HG03520 (cell line): ENCODE measurements around the gene DLGAP1.

Experiments used
- ATAC-seq: cut with Tn5 transposase; IDR thresholded peaks from one replicate; pipeline ENCODE4 v1.9.1; 2021; ENCODE audit warnings: mild to moderate bottlenecking, moderate library complexity; ENCODE audit not compliant: unreplicated experiment

The DLGAP1 gene

DNA sequence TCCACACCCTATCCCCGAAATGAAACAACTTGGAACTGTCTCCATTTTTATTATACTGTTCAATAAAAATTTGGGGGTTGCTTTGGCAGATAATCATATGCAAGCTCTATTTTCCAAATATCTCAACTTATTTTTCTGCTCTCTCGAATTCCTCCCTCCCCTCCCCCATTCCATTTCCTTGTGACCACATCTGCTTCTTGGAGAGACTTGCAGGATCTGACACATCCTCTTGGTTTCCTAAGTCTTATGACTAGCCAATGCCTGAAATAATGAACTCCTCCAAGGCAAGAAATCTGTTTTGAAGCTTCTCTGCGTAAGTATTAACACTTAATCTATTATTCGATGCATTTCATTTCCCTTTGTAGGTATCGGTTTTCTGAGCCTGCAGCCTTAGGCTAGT lies 989.1 kb downstream of the DLGAP1 start:
- no peak for ATAC-seq

DNA sequence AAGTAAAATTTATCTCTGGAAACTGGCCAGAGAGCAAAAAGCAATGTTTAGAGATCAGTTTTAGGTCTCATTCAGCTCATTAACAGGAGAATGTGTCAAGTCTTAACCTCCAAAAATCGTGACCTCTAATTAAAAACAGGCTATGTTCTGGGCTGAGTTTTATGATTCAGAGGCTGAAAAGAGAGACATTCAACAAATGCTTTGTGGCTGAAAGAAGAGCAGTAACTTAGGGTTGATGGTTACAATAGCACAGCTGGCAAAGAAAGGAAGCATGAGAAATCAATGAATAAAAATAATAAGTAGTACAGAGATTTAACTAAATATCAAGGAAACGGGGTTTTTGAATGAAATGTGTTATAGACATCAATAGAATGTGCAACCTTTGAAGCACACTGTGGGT lies 992.1 kb downstream of the DLGAP1 start:
- no peak for ATAC-seq

DNA sequence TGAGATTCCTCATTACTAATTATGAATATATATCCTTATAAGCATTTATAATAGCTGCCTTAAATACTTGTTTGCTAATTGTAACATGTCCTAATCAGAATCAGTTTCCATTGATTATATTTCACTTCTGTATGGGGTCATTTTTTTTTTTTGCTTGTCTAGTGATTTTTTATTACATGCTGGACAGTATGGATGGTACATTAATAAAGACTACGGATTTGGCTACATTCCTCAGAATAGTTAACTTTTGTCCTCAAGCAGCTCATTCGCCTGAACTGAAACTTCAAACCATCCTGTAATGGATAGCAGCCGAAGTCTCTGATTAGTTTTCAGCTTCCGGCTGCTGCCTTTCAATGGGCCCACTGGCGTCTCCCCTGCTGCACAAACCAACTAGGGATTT lies 993.4 kb downstream of the DLGAP1 start:
- ATAC-seq = no peak

DNA sequence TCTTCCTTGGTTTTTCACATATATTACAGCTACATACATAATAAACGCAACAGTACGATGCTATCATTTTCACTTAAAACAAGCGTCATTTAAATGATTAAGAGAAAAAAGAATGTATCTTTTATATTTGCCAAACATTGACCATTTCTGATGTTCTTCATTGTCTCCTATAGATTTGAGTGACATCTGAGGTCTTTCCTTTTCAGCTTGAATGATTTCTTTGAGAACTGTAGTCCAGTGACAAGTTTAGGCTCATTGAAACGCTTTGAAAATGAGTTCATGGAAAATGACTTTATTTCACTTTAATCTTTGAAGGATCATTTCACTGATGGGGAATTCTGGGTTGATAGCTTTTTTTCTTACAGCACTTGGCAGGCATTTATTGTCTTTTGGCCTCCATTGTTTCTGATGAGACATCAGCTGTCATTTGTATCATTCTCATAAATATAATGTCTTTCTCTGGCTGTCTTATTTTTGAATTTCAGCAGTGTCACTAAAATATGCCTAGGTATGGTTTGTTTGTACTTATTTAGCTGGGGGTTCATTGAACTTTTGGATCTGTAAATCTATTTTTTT lies 994.2 kb downstream of the DLGAP1 start:
- no peak for ATAC-seq

DNA sequence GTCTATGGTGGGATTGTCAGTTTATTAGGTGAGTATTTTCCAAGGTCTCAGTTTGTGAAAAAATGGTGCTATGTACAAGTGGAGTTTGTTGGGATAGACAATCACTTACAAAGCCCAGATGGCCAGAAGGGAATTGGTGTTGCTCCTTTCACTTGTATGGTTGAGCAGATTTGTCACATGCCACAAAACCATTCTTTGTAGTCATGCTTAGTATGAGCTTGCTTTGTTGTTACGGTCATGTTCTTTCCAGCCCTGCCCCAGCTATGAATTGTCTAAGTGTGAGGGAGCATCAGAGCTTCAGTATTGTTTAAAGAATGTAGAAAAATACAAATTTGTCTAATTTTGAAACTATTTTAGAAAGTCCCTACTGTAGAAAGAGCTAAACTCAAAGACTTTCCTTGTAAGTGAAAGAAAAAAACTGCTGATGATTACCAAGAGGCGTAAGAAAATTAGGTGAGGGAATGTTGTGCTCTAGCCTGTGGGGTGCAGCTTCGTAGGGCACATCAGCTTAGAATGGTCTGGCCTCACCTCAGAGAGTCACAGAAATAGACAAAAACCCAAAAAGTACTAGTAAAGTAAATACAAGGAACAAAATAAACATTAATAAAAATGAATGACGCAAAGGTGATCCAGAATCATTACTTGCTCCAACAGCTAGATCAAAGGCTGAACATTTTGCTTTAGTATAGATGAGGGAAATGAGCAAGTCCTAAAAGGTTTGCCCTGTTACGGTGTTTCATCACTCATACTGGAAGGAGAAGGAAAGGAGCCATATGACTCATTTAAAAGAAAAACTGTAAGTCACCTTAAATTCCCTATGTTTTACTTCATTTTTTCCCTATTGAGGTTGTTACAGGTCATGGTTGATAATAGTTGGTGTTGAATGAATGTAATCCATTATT lies 995.9 kb downstream of the DLGAP1 start:
- peak; percentile 45 for ATAC-seq

DNA sequence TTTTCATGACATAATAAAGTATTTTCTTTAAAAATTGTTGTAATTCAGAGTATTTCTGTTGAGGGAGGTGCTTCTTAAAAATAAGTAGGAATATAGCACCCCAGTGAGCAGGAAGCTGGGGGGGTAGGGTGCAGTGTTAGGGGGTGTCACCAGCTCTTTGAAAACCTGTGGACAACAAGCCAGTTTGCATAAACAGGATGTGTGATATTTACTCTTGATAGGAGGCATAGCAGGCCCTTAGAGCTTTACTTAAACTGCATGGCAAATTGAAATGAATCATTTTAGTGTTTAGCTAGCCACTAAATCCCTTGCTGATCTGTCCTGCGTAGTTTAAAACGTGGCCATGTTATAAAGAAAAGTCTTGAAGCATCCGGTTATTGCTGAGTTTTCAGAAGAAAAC lies 996.7 kb downstream of the DLGAP1 start:
- no peak for ATAC-seq

DNA sequence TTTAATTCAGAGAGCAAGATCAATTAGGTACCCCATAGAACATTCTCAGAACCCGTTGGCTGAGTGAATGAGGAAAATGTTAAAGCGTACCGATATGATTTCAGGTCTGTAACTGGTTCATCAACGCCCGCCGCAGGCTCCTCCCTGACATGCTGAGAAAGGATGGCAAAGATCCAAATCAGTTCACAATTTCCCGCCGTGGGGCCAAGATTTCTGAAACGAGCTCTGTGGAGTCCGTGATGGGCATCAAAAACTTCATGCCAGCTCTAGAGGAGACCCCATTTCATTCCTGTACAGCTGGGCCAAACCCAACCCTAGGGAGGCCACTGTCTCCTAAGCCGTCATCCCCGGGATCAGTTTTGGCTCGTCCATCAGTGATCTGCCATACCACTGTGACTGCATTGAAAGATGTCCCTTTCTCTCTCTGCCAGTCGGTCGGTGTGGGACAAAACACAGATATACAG lies 997.8 kb downstream of the DLGAP1 start:
- ATAC-seq = no peak

DNA sequence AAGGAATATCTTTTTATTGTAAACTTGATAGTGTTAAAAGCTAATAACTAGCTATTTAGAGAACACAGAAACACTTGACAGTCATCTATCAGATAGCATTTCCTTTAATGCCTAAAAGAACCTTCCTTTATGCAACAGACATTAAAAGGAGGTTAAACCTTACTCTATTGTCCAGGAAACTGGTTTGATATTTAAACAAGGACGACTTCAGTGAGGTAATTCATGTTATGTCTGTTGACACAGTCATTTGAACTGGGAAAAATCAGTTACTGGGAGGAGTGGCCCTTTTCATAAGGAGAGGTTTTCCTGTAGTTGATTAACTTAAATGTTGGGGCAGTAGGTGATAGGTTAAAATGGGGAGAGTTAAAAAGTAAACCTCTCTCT lies 998.4 kb downstream of the DLGAP1 start:
- no peak for ATAC-seq

DNA sequence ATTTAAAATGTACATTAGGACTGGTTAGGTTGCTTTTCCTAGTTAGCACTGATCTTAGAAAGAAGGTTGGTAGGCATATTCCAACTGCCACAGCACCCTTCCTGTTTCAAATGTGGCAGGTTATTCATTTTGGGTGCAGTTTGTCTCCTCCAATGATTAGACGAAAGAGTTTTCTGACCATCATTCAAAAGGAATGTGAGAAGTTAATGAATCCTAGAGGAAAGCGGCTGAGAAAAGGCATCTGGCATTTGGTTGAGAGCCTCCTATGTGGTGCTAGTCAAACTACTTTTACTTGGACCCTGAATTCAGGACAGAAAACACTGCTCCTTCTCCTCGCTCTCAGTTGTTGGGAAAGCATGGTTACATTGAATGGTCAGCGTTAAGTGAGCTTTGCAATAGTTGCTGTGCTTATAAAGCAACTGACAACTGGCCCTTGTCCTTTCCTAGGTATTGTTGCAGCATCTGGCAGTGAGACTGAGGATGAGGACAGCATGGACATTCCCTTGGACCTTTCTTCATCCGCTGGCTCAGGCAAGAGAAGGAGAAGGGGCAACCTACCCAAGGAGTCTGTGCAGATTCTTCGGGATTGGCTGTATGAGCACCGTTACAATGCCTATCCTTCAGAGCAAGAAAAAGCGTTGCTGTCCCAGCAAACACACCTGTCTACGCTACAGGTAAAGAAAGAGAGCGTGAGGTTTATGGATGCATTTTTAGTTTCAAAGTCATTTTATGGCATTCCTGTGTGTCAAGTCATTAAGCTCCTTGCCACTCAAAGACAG lies 999.0 kb downstream of the DLGAP1 start:
- ATAC-seq = no peak

DNA sequence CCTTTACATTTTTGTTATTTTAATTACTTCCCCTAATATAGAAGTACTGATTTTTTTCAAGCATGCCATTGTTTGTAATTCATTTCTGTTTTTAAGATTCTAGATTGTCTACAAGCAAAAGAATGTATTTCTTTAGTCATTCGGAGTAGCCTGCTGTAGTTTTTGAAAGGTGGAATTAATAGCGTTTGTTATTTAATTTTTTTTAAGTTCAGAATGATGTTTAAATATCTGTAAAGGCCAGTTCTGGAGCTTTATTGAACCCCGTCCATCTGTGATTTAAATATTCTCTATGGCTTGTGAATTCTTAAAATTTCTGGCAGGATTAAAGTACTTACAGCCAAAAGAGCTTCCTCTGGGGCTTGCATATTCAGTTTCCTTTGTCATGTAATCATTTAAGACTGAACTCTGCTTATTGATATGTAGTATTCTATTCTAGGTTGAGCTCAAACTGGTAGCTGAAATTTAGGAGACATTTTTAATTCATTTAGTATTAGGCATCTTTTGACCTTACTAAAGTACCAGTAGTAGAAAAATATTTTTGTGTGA lies 999.9 kb downstream of the DLGAP1 start:
- no peak for ATAC-seq

DNA sequence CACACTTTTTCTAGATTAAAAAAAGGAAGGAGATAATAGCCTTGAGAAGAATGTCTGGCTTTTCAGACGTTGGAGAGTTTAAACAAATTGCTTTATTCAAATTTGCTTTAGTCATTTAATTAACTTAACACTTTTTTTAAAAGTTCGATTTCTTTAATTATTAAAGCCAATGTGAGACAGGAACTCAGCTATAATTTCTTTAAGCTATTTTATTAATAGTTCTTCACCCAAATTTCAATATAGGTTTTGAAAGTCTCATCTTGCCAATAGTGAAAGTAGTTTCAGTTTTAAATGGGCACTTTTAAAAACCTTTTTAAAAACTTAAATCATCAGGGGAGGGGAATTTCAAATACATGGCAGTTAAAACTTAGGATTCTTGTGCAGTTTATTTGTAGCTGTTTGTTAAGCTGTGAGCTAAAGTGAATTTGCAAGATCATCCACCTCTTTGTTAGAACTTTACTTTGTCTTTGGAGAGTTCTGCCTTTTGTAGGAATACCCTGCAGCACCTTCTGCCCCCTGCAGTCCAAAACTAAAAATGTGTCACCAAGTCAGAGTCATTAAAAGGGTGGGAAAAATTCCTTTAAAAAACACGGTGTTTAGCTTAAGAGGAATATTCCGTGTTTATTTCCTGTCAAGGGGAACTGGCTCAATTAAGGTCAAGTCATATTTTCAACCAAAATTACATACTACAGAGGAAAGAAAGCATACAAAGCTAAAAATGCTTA lies 1000.6 kb downstream of the DLGAP1 start:
- ATAC-seq = no peak

DNA sequence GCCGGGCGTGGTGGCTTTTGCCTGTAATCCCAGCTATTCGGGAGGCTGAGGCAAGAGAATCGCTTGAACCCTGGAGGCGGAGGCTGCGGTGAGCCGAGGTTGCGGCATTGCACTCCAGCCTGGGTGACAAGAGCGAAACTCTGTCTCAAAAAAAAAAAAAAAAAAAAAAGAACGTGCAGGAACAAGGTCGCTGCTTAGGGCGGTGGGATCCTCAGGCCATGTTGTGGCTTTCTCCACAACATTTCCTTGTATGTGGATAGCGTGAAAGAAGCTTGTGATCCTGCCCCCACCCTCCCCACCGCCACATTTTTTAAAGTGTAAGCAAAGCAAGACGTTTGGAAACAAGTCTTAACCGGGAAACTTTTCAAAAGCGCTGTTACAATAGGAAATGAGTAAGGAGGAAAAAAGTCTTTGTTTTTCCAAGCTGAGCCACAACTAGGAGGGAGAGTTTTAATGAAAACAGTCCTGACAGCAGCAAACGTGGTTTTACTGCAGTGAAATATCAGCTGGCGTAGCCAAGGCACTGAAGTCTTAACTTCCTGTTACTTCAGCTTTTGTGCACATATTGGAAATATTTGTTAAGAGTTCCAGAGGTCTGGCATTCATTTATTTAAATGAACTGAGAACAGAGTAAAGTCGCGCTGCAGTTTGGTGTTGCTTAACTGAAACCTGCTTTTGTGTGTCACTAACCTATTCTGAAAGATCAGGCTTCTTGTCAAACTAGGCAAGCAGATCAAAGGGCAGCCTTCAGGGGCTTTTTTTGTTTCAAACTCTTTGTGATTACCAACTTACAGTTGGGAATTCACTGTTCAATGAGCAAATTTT lies 1001.4 kb downstream of the DLGAP1 start:
- no peak for ATAC-seq

DNA sequence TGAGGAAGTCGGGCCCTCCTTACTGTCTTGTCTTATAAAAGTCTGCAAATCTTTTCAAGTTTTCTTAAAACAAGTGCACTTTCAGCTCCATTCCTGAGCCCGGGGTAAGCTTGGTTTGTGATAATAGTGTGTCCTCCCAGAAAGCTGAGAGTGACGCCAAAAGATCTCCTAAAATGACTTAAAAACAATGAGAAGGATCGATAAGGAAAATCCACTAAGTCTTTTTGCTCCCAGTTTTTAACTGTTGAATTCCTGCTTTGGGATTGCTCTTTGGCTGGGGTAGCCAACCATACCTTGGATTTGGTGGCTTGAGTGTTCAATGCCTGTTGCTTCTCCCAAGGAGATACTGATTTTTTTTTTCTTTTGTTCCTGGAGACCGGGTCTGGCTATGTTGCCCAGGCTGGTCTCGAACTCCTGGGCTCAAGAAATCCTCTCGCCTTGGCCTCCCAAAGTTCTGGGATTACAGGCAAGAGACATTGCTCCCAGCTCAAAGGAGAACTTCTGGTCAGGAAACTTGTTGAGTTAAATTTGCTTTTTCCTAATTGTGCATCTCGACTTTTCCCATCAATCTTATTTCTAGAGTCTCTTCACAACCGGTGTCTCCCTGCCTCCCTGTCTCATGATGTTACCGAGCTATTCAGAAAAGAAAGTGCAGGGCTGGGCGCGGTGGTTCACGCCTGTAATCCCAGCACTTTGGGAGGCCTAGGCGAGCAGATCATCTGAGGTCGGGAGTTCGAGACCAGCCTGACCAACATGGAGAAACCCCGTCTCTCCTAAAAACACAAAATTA lies 1002.2 kb downstream of the DLGAP1 start:
- ATAC-seq = no peak

DNA sequence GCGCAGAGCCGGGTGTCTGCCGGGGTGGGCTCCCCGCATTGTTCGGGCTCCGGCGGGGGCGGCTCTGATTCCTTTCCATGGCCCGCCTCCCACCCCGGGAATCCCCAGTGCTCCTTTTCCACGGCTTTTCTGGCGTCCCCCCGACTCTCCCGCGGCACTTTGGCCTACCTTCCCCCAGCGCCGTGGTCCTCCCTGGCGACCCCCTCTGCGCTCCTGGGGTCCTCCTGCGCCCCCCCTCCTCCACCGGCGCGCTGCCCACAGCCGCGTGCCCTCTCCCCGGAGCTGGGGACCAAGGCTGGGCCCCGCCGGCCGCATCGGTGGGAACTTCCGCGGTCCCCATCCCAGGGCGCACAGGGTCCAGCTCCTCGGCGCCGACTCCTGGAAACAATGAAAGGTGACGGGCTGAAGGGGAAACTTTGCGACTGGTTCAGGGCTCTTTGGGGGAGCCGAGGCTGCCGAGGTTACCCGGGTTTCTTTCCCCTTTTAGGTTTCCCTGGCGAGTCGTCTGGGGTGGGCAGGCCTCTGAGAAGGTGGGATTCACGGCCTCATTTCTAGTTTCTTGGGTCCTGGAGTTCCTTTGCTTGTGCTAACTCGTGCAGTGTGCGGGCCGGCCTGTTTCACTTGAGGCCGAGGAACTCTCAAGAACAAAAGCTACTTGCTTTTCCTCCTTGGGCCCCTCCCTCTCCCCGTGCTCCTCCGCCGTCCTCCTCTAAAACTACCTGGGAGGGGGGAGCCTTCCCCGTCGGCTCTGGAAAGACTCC lies 1002.9 kb downstream of the DLGAP1 start:
- ATAC-seq = no peak

DNA sequence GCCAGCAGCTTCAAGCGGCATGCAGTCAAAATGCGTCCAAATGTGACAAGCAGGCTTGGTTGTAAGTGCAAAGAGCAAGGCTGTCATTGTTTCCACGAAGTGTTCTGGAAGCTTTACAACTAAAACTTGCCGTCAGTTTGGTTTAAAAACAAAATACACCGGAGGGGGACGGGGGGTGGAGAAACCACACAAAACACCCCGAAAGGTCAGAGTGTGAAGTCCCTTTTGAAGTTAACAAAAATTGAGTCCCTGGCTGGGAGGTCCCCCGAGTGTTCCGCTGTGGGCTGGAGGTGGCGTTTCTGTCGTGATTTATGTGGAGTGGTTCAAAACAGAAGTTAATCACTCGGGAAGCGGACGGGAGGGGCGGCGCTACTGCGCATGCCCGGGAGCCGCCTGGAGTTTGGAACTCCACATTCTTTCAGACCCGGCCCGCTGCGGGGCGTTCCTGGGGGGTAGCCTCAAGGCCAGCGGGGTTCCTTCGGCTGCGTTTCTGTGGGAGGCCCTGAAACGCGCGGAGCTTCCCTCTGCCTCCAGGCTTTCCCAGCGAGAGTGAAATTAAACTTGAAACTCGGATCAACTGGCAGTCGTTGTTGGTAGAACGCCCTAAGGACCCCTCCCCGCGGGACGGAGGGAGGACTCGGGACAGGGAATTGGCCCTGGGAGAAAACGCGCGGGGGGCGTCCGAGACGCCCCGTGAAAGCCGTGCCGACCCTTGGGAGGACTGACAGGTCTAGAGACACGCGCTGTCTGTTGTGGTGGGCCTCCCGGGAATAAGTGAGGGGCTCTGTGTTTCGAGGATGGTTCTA lies 1003.7 kb downstream of the DLGAP1 start:
- no peak for ATAC-seq

DNA sequence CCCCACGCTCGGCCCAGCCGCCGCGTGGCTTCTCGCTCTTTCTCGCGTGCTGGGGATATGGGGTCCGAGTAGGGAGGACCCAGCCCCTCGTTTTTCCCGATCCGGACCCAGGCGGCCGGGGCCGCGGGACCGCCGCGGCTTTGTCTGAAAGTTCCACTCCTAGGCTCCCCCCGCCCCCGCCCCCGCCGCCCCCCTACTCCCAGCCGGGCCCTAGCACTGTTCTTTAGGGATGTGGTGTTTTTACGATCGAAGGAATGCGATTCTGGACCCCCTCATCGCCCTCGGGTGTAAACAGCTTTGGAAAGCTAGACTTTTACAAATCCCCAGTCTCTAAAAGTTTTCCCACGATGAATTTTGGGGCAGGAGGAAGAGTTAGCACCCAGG lies 1004.3 kb downstream of the DLGAP1 start:
- no peak for ATAC-seq

DNA sequence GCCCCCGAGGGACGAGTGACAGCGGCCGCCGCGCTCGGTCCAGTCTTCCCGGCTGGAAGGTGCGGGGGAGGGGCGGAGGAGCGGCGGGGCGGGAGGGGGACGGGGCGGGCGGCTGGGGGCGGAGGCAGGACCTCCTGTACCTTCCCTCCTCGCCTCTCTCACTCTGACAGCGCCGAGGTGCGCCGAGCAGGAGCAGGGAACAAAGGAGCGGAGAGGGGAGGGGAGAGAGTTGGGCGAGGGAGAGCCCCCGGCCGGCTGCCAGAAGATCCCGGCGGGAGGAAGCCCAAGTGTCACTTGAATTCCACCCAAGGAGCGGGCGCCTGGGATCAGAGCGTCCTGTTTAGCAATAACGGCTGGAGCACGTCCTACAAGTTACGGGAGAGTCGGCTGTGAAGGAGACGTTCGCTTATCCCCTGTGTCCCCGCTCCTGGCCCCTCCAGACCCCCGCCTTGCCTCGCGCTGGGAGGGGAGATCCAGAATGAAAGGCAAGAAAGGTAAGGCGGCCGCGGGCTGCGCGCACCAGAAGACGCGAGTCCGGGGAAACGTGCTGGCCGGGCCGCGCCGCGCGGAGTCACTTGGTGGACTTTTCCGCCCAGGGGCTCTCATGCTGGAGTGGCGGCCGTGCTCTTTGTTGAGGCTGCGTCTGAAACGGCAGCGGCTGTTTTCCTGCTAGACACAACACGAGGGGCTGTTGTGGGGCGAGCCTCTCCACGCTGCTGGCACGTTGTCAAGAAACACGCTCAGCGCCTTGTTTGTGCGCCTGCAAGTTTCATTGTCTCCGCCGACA lies 1004.9 kb downstream of the DLGAP1 start, which contains the start of gene TGIF1:
TGIF1 (plus strand) TSS at position 161 of the 787 bp plus-strand sequence; CDS start at position 479, 318 bp downstream.
- ATAC-seq = no peak
